Colonic mucosa (tissue), 4 donors: ENCODE measurements around the gene RSU1. TPM values are rescaled to one million over a fixed set of nuclear protein-coding genes. Genes with fewer than 3 reads are reported as not detected.

Experiments
- DNase-seq: peaks from one replicate; pipeline ENCODE4 v3.0.0-alpha.2; 2020
- H3K27ac ChIP-seq: fragments of 200-600 bp; one replicate; pipeline ENCODE4 v1.8.0; 2021
- H3K27me3 ChIP-seq: fragments of 200-600 bp; one replicate; pipeline ENCODE4 v1.8.0; 2021
- H3K36me3 ChIP-seq: fragments of 200-600 bp; one replicate; pipeline ENCODE4 v1.8.0; 2021
- H3K4me1 ChIP-seq: fragments of 200-600 bp; one replicate; pipeline ENCODE4 v1.8.0; 2021; ENCODE audit warnings: mild to moderate bottlenecking
- H3K4me3 ChIP-seq: fragments of 200-600 bp; one replicate; pipeline ENCODE4 v1.8.0; 2021
- H3K9ac ChIP-seq, 2 donors: one replicate each; pipeline ENCODE4 v1.7.0; 2013; ENCODE audit warnings: control low read depth in 2 of 2, low read depth in 2 of 2, low read length in 2 of 2
- H3K9me3 ChIP-seq: fragments of 200-600 bp; one replicate; pipeline ENCODE4 v1.8.0; 2021
- CTCF ChIP-seq: fragments of 200-600 bp; IDR thresholded peaks from one replicate; pipeline ENCODE4 v1.8.0; 2022; ENCODE audit warnings: antibody characterized with exemption, mild to moderate bottlenecking
- intact Hi-C: fragments of 100-400 bp; cut with DNase I; formaldehyde crosslinking; loops from one replicate; pipeline ENCODE4 v1.14.1; 2022
- total RNA-seq, 2 donors: library from RNA; stranded (reverse); fragmentation: NEBNext Ultra II Directional in 1 of 2; extraction: Animal tissue kit (Norgen Biotek cat#: 25700) in 1 of 2; gene quantifications; one replicate each; pipeline ENCODE4 v1.2.1, GENCODE V29; 2021
- donor health status: healthy.
- donor health status: DM: no; HTN: no; CAD: no.
- donor health status: DM: no; HTN: no; CAD: no.

RSU1 gene
- total RNA-seq, 2 donors from 2014 or later = 44.3 to 82.9 TPM

GRCh38 chr10:16592378-16592777 is 224.8 kb downstream of the RSU1 start:
- Histone ChIP-seq H3K27me3 (no peaks in the 10 kb centered on the region), H3K9ac (no peak overlapping the region), H3K27ac (no peak overlapping the region), H3K36me3 (no peaks in the 10 kb centered on the region), H3K4me1 (no peaks in the 10 kb centered on the region), H3K9me3 (no peaks in the 10 kb centered on the region), H3K4me3 (no peak overlapping the region)
- DNase-seq = no peak
- TF ChIP-seq CTCF = no peak
- intact Hi-C loops = no loop called here

- Histone ChIP-seq H3K9ac (no peak overlapping the region), H3K36me3 (no peaks in the 10 kb centered on the region), H3K27ac (no peak overlapping the region), H3K27me3 (no peaks in the 10 kb centered on the region), H3K9me3 (no peaks in the 10 kb centered on the region), H3K4me1 (no peaks in the 10 kb centered on the region), H3K4me3 (no peak overlapping the region)
- DNase-seq = no peak
- intact Hi-C loops = no loop called here
- no peak for TF ChIP-seq CTCF
Measured at GRCh38 chr10:16586358-16587138, 230.7 kb downstream of the RSU1 start.

GRCh38 chr10:16585103-16585502 is 232.1 kb downstream of the RSU1 start:
- DNase-seq = no peak
- Histone ChIP-seq H3K36me3 (no peaks in the 10 kb centered on the region), H3K27me3 (no peaks in the 10 kb centered on the region), H3K9me3 (no peaks in the 10 kb centered on the region), H3K4me3 (no peak overlapping the region), H3K4me1 (no peaks in the 10 kb centered on the region), H3K9ac (no peak overlapping the region), H3K27ac (no peak overlapping the region)
- intact Hi-C loops = no loop called here
- no peak for TF ChIP-seq CTCF

- Histone ChIP-seq H3K4me3 (no peak overlapping the region), H3K27ac (no peak overlapping the region), H3K27me3 (no peaks in the 10 kb centered on the region), H3K9me3 (no peaks in the 10 kb centered on the region), H3K4me1 (no peaks in the 10 kb centered on the region), H3K9ac (no peak overlapping the region), H3K36me3 (no peaks in the 10 kb centered on the region)
- TF ChIP-seq CTCF = no peak
- intact Hi-C loops = no loop called here
- no peak for DNase-seq
Measured at GRCh38 chr10:16583382-16583781, 233.8 kb downstream of the RSU1 start.

GRCh38 chr10:16581202-16581601 is 236.0 kb downstream of the RSU1 start:
- no peaks in the 10 kb centered on the region for H3K36me3 ChIP-seq
- no peak overlapping the region for H3K27ac ChIP-seq
- no peak for TF ChIP-seq CTCF
- no peaks in the 10 kb centered on the region for H3K9me3 ChIP-seq
- no peak overlapping the region for H3K9ac ChIP-seq
- intact Hi-C loops = no loop called here
- H3K4me3 ChIP-seq = no peak overlapping the region
- no peaks in the 10 kb centered on the region for H3K27me3 ChIP-seq
- no peaks in the 10 kb centered on the region for H3K4me1 ChIP-seq
- DNase-seq = no peak
